ENCODE results near the gene RHOBTB1.

RHOBTB1 gene

GRCh38 chr10:60910543-60910942 is 33.4 kb downstream of the RHOBTB1 start:
- Histone ChIP-seq H3K4me2 (ENCODE audit: low read length) (no peak overlapping the region), H3K18ac (ENCODE audit: low read length) (no peak overlapping the region), H4K8ac (ENCODE audit: low read depth, low read length) (no peak overlapping the region), H2BK12ac (ENCODE audit: low read length) (no peak overlapping the region), H4K91ac (ENCODE audit: low read depth, low read length) (no peak overlapping the region), H3K27ac (ENCODE audit: low read depth, low read length) (no peak overlapping the region), H3K4ac (ENCODE audit: low read depth, low read length) (no peak overlapping the region), H3K36me3 (ENCODE audit: control insufficient read depth in 1 of 2, insufficient read depth in 2 of 2, low read length in 2 of 2) (peaks cover 5 to 12% of the 10 kb centered on the region in 2 experiments), H2AK5ac (ENCODE audit: low read length) (no peak overlapping the region), H3K27me3 (ENCODE audit: insufficient read depth, low read length) (no peaks in the 10 kb centered on the region), H3K4me3 (ENCODE audit: low read depth, low read length) (no peak overlapping the region), H4K12ac (ENCODE audit: low read depth, low read length) (no peak overlapping the region), H3K79me1 (ENCODE audit: low read length) (no peaks in the 10 kb centered on the region), H2BK120ac (ENCODE audit: insufficient read depth, low read length, poor library complexity) (no peak overlapping the region), H3K23ac (ENCODE audit: low read length) (no peak overlapping the region), H3K14ac (ENCODE audit: low read length) (no peak overlapping the region), H3K79me2 (ENCODE audit: control insufficient read depth, insufficient read depth, low read length, poor library complexity) (no peaks in the 10 kb centered on the region), H2AFZ (ENCODE audit: insufficient read depth, low read length, poor library complexity) (no peak overlapping the region), H3K9ac (ENCODE audit: low read length) (no peak overlapping the region), H3K4me1 (ENCODE audit: control insufficient read depth in 1 of 2, insufficient read depth in 2 of 2, low read length in 2 of 2) (no peaks in the 10 kb centered on the region), H3K9me3 (ENCODE audit: insufficient read depth, low read depth, low read length) (peaks cover 4% of the 10 kb centered on the region), H2BK5ac (ENCODE audit: low read depth, low read length, poor library complexity) (no peak overlapping the region)
- WGBS (ENCODE audit: extremely low coverage, insufficient coverage, insufficient read length), result no CpG with 5 or more reads among the region's 5 CpGs
- DNase-seq, result peak in 1 of 2 donors; percentile 34

DNA sequence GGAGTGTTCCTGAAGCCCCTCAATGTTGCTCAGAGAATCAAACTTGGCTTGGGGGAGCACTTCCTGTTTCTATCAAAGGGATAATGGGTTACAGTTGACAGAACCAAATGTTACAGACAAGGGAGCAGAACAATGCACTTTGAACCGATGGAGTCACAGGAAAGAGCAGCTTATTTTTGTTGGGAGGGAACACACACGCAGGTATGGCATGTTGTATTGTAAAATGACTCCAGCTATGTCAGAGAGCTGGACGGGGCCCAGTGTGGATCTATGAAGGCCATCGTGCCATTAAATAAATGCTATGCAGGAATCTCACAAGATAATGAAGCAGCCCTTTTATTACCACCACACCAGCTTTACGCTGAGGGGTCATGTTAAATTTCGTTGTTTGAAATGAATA is 35.1 kb downstream of the RHOBTB1 start:
- H3K79me1 ChIP-seq (ENCODE audit: low read length), result no peaks in the 10 kb centered on the region
- no peak overlapping the region for H3K14ac ChIP-seq (ENCODE audit: low read length)
- no peaks in the 10 kb centered on the region for H3K4me1 ChIP-seq (ENCODE audit: control insufficient read depth in 1 of 2, insufficient read depth in 2 of 2, low read length in 2 of 2)
- H4K8ac ChIP-seq (ENCODE audit: low read depth, low read length), result no peak overlapping the region
- DNase-seq, result no peak
- H3K9ac ChIP-seq (ENCODE audit: low read length), result no peak overlapping the region
- no peak overlapping the region for H3K4me3 ChIP-seq (ENCODE audit: low read depth, low read length)
- H2BK12ac ChIP-seq (ENCODE audit: low read length), result no peak overlapping the region
- H3K9me3 ChIP-seq (ENCODE audit: insufficient read depth, low read depth, low read length), result peaks cover 3% of the 10 kb centered on the region
- H3K36me3 ChIP-seq (ENCODE audit: control insufficient read depth in 1 of 2, insufficient read depth in 2 of 2, low read length in 2 of 2), result peaks cover 5 to 13% of the 10 kb centered on the region in 2 experiments
- H3K4ac ChIP-seq (ENCODE audit: low read depth, low read length), result no peak overlapping the region
- no peaks in the 10 kb centered on the region for H3K27me3 ChIP-seq (ENCODE audit: insufficient read depth, low read length)
- no peak overlapping the region for H2AFZ ChIP-seq (ENCODE audit: insufficient read depth, low read length, poor library complexity)
- H3K4me2 ChIP-seq (ENCODE audit: low read length), result no peak overlapping the region
- H3K23ac ChIP-seq (ENCODE audit: low read length), result no peak overlapping the region
- H2AK5ac ChIP-seq (ENCODE audit: low read length), result no peak overlapping the region
- no peak overlapping the region for H4K91ac ChIP-seq (ENCODE audit: low read depth, low read length)
- no peak overlapping the region for H3K18ac ChIP-seq (ENCODE audit: low read length)
- H3K27ac ChIP-seq (ENCODE audit: low read depth, low read length), result no peak overlapping the region
- H3K79me2 ChIP-seq (ENCODE audit: control insufficient read depth, insufficient read depth, low read length, poor library complexity), result no peaks in the 10 kb centered on the region
- no peak overlapping the region for H2BK120ac ChIP-seq (ENCODE audit: insufficient read depth, low read length, poor library complexity)
- no CpG with 5 or more reads among the region's 6 CpGs for WGBS (ENCODE audit: extremely low coverage, insufficient coverage, insufficient read length)
- no peak overlapping the region for H2BK5ac ChIP-seq (ENCODE audit: low read depth, low read length, poor library complexity)
- H4K12ac ChIP-seq (ENCODE audit: low read depth, low read length), result no peak overlapping the region

- Histone ChIP-seq H3K18ac (ENCODE audit: low read length) (no peak overlapping the region), H3K27ac (ENCODE audit: low read depth, low read length) (no peak overlapping the region), H3K9me3 (ENCODE audit: insufficient read depth, low read depth, low read length) (peaks cover 3% of the 10 kb centered on the region), H2AFZ (ENCODE audit: insufficient read depth, low read length, poor library complexity) (no peak overlapping the region), H2BK12ac (ENCODE audit: low read length) (no peak overlapping the region), H2BK120ac (ENCODE audit: insufficient read depth, low read length, poor library complexity) (no peak overlapping the region), H4K8ac (ENCODE audit: low read depth, low read length) (no peak overlapping the region), H3K14ac (ENCODE audit: low read length) (no peak overlapping the region), H3K79me1 (ENCODE audit: low read length) (no peaks in the 10 kb centered on the region), H4K12ac (ENCODE audit: low read depth, low read length) (no peak overlapping the region), H2AK5ac (ENCODE audit: low read length) (no peak overlapping the region), H3K27me3 (ENCODE audit: insufficient read depth, low read length) (no peaks in the 10 kb centered on the region), H3K79me2 (ENCODE audit: control insufficient read depth, insufficient read depth, low read length, poor library complexity) (no peaks in the 10 kb centered on the region), H3K36me3 (ENCODE audit: control insufficient read depth in 1 of 2, insufficient read depth in 2 of 2, low read length in 2 of 2) (peaks cover 5 to 13% of the 10 kb centered on the region in 2 experiments), H3K23ac (ENCODE audit: low read length) (no peak overlapping the region), H3K4me2 (ENCODE audit: low read length) (no peak overlapping the region), H3K4me3 (ENCODE audit: low read depth, low read length) (no peak overlapping the region), H3K4ac (ENCODE audit: low read depth, low read length) (no peak overlapping the region), H3K9ac (ENCODE audit: low read length) (no peak overlapping the region), H2BK5ac (ENCODE audit: low read depth, low read length, poor library complexity) (no peak overlapping the region), H3K4me1 (ENCODE audit: control insufficient read depth in 1 of 2, insufficient read depth in 2 of 2, low read length in 2 of 2) (no peaks in the 10 kb centered on the region), H4K91ac (ENCODE audit: low read depth, low read length) (no peak overlapping the region)
- no peak for DNase-seq
- no CpG with 5 or more reads among the region's 2 CpGs for WGBS (ENCODE audit: extremely low coverage, insufficient coverage, insufficient read length)
Observed at GRCh38 chr10:60908031-60908430, 36.0 kb downstream of the RHOBTB1 start.

GRCh38 chr10:60907236-60907635 is 36.7 kb downstream of the RHOBTB1 start:
- Histone ChIP-seq H3K4ac (ENCODE audit: low read depth, low read length) (no peak overlapping the region), H3K23ac (ENCODE audit: low read length) (no peak overlapping the region), H2BK120ac (ENCODE audit: insufficient read depth, low read length, poor library complexity) (no peak overlapping the region), H4K8ac (ENCODE audit: low read depth, low read length) (no peak overlapping the region), H3K36me3 (ENCODE audit: control insufficient read depth in 1 of 2, insufficient read depth in 2 of 2, low read length in 2 of 2) (peaks cover 5 to 13% of the 10 kb centered on the region in 2 experiments), H2AFZ (ENCODE audit: insufficient read depth, low read length, poor library complexity) (no peak overlapping the region), H3K4me2 (ENCODE audit: low read length) (no peak overlapping the region), H4K91ac (ENCODE audit: low read depth, low read length) (no peak overlapping the region), H3K27me3 (ENCODE audit: insufficient read depth, low read length) (no peaks in the 10 kb centered on the region), H3K79me1 (ENCODE audit: low read length) (no peaks in the 10 kb centered on the region), H3K79me2 (ENCODE audit: control insufficient read depth, insufficient read depth, low read length, poor library complexity) (no peaks in the 10 kb centered on the region), H3K4me3 (ENCODE audit: low read depth, low read length) (no peak overlapping the region), H3K9ac (ENCODE audit: low read length) (no peak overlapping the region), H3K4me1 (ENCODE audit: control insufficient read depth in 1 of 2, insufficient read depth in 2 of 2, low read length in 2 of 2) (no peaks in the 10 kb centered on the region), H4K12ac (ENCODE audit: low read depth, low read length) (no peak overlapping the region), H3K18ac (ENCODE audit: low read length) (no peak overlapping the region), H3K27ac (ENCODE audit: low read depth, low read length) (no peak overlapping the region), H2AK5ac (ENCODE audit: low read length) (no peak overlapping the region), H3K14ac (ENCODE audit: low read length) (no peak overlapping the region), H2BK12ac (ENCODE audit: low read length) (no peak overlapping the region), H3K9me3 (ENCODE audit: insufficient read depth, low read depth, low read length) (peaks cover 3% of the 10 kb centered on the region), H2BK5ac (ENCODE audit: low read depth, low read length, poor library complexity) (no peak overlapping the region)
- WGBS (ENCODE audit: extremely low coverage, insufficient coverage, insufficient read length), result no CpG with 5 or more reads among the region's 3 CpGs
- DNase-seq, result no peak
